K562 (cell line): ENCODE data around the gene CD82. TPM values are rescaled to one million over a fixed set of nuclear protein-coding genes. Genes with fewer than 3 reads are reported as not detected.
A peak's percentile ranks its signal among the peaks of the same experiment; 100 is the strongest.

Experiments used
- BCOR ChIP-seq: fragments of 450-650 bp; IDR thresholded peaks from 2 replicates; pipeline ENCODE4 v1.6.1; 2016
- PHB ChIP-seq: fragments of 250-450 bp; sonication (Bioruptor Pico); IDR thresholded peaks from 2 replicates; pipeline ENCODE4 v1.5.0; 2021
- POLR3A ChIP-seq: IDR thresholded peaks from 2 replicates; pipeline ENCODE4 v1.6.1; 2011; ENCODE audit warnings: borderline replicate concordance, mild to moderate bottlenecking, moderate library complexity; ENCODE audit not compliant: insufficient read length, insufficient read depth; ENCODE audit errors: extremely low read depth
- SMARCB1 ChIP-seq: IDR thresholded peaks from 2 replicates; pipeline ENCODE4 v1.6.1; 2011; ENCODE audit warnings: improper control_type of control experiment, low read depth; ENCODE audit not compliant: insufficient read length
- STAT5A ChIP-seq: IDR thresholded peaks from 2 replicates; pipeline ENCODE4 v1.6.1; 2012; ENCODE audit warnings: low read length, inconsistent platforms, borderline replicate concordance
- TAF7 ChIP-seq: fragments of 450-650 bp; IDR thresholded peaks from 2 replicates; pipeline ENCODE4 v1.6.1; 2016; ENCODE audit warnings: missing genetic modification characterization, missing compliant biosample characterization
- ZNF184 ChIP-seq: sonication (generic); formaldehyde crosslinking; IDR thresholded peaks from 2 replicates; pipeline ENCODE4 v1.5.0; 2020; ENCODE audit warnings: missing genetic modification reagents
- ZNF354B ChIP-seq: fragments of 250-450 bp; sonication (Bioruptor Pico); IDR thresholded peaks from 2 replicates; pipeline ENCODE4 v1.4.0; 2020
- polyA plus RNA-seq, 8 experiments: library from polyadenylated mRNA; depleted of rRNA in 4 of 8; stranded (reverse) in 5 of 8; unstranded in 3 of 8; fragments of >200 nt; fragmentation: Nextera tagmentation in 2 of 8; fragmentation: Illumina TruSeq in 1 of 8; extraction: Ambion mirVana in 2 of 8; extraction: Trizol in 1 of 8; gene quantifications; 2 replicates each; pipeline versions ENCODE4 v1.2.1 to v1.2.3, GENCODE V29; 2011 to 2014; ENCODE audit warnings: inconsistent platforms in 1 of 8, missing spikeins in 1 of 8
- total RNA-seq, 7 experiments: library from RNA; depleted of rRNA in 6 of 7; stranded (reverse); fragments of >200 nt in 6 of 7; fragmentation: Illumina TruSeq in 2 of 7; extraction: Trizol in 2 of 7; gene quantifications; 2 replicates each; pipeline versions ENCODE4 v1.2.1 to v1.2.3, GENCODE V29; 2011 to 2021; ENCODE audit warnings: low replicate concordance in 1 of 7
- TF ChIP-seq, protein P1 (sequence below): fragments of 200-400 bp; formaldehyde crosslinking; IDR thresholded peaks from 2 replicates; pipeline ENCODE4 v1.6.1; 2017; ENCODE audit warnings: mild to moderate bottlenecking, low read depth, low read length, moderate library complexity
- TF ChIP-seq, protein P2 (sequence below): IDR thresholded peaks from 2 replicates; pipeline ENCODE4 v1.6.1; 2012; ENCODE audit warnings: low read depth, low read length, improper control_type of control experiment, borderline replicate concordance
- TF ChIP-seq, protein P3 (sequence below): fragments of 250-450 bp; sonication (Bioruptor Pico); IDR thresholded peaks from 2 replicates; pipeline ENCODE4 v1.8.0; 2022; ENCODE audit warnings: moderate library complexity, mild to moderate bottlenecking, inconsistent platforms
- TF ChIP-seq, protein P4 (sequence below): fragments of 450-650 bp; IDR thresholded peaks from 2 replicates; pipeline ENCODE4 v1.7.1; 2018; ENCODE audit warnings: mild to moderate bottlenecking, low read depth; ENCODE audit not compliant: partially characterized antibody
- TF ChIP-seq, protein P5 (sequence below): fragments of 250-450 bp; sonication (Bioruptor Pico); IDR thresholded peaks from 2 replicates; pipeline ENCODE4 v1.8.0; 2022; ENCODE audit warnings: inconsistent platforms, mild to moderate bottlenecking, moderate library complexity, borderline replicate concordance
- TF ChIP-seq, protein P6 (sequence below): sonication (generic); formaldehyde crosslinking; IDR thresholded peaks from 2 replicates; pipeline ENCODE4 v1.8.0; 2023; ENCODE audit warnings: missing genetic modification reagents, mild to moderate bottlenecking, borderline replicate concordance

The CD82 gene
- total and polyA plus RNA-seq, 9 of the 15 experiments (the other 6 are each of a cell fraction or from before 2014, with no cell fraction given): 0.27 to 9.4 (median 3.0) TPM

DNA sequence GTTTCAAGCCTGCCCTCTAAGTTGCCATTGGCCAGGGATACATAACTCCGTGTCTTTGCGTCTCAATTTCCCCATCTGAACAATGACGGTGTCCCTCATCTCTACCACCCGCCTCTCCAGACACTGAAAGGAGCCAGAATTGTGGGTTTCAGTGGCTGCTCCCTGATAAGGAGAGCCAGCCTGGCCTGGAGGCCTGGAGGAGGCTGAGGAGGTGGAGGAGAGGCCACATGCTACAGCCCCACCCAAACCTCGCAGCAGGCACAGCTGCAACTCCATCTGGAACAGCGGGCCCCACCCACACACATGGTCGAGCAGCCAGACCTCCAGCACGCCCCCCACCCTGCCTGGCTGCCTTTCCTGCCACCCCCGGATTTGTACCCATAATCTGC, 34.4 kb upstream of the CD82 start (continued):
- TF ChIP-seq, protein P1, sequence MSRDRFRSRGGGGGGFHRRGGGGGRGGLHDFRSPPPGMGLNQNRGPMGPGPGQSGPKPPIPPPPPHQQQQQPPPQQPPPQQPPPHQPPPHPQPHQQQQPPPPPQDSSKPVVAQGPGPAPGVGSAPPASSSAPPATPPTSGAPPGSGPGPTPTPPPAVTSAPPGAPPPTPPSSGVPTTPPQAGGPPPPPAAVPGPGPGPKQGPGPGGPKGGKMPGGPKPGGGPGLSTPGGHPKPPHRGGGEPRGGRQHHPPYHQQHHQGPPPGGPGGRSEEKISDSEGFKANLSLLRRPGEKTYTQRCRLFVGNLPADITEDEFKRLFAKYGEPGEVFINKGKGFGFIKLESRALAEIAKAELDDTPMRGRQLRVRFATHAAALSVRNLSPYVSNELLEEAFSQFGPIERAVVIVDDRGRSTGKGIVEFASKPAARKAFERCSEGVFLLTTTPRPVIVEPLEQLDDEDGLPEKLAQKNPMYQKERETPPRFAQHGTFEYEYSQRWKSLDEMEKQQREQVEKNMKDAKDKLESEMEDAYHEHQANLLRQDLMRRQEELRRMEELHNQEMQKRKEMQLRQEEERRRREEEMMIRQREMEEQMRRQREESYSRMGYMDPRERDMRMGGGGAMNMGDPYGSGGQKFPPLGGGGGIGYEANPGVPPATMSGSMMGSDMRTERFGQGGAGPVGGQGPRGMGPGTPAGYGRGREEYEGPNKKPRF: no peak
- peak; percentile 74 for TF ChIP-seq STAT5A
- TF ChIP-seq SMARCB1: no peak
- 0 out of 2 replicates have a peak, but pooled peaks have one; percentile 17 for TF ChIP-seq BCOR
- no peak for TF ChIP-seq TAF7 (tag)
- TF ChIP-seq, protein P2, sequence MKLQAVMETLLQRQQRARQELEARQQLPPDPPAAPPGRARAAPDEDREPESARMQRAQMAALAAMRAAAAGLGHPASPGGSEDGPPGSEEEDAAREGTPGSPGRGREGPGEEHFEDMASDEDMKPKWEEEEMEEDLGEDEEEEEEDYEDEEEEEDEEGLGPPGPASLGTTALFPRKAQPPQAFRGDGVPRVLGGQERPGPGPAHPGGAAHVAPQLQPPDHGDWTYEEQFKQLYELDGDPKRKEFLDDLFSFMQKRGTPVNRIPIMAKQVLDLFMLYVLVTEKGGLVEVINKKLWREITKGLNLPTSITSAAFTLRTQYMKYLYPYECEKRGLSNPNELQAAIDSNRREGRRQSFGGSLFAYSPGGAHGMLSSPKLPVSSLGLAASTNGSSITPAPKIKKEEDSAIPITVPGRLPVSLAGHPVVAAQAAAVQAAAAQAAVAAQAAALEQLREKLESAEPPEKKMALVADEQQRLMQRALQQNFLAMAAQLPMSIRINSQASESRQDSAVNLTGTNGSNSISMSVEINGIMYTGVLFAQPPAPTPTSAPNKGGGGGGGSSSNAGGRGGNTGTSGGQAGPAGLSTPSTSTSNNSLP: no peak
- no peak for TF ChIP-seq ZNF354B (CRISPR knock-in tag)
- TF ChIP-seq, protein P3, sequence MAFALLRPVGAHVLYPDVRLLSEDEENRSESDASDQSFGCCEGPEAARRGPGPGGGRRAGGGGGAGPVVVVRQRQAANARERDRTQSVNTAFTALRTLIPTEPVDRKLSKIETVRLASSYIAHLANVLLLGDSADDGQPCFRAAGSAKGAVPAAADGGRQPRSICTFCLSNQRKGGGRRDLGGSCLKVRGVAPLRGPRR (CRISPR knock-in tag): no peak
- TF ChIP-seq, protein P4, sequence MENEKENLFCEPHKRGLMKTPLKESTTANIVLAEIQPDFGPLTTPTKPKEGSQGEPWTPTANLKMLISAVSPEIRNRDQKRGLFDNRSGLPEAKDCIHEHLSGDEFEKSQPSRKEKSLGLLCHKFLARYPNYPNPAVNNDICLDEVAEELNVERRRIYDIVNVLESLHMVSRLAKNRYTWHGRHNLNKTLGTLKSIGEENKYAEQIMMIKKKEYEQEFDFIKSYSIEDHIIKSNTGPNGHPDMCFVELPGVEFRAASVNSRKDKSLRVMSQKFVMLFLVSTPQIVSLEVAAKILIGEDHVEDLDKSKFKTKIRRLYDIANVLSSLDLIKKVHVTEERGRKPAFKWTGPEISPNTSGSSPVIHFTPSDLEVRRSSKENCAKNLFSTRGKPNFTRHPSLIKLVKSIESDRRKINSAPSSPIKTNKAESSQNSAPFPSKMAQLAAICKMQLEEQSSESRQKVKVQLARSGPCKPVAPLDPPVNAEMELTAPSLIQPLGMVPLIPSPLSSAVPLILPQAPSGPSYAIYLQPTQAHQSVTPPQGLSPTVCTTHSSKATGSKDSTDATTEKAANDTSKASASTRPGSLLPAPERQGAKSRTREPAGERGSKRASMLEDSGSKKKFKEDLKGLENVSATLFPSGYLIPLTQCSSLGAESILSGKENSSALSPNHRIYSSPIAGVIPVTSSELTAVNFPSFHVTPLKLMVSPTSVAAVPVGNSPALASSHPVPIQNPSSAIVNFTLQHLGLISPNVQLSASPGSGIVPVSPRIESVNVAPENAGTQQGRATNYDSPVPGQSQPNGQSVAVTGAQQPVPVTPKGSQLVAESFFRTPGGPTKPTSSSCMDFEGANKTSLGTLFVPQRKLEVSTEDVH: no peak
- TF ChIP-seq ZNF184 (CRISPR knock-in tag): no peak
- TF ChIP-seq, protein P5, sequence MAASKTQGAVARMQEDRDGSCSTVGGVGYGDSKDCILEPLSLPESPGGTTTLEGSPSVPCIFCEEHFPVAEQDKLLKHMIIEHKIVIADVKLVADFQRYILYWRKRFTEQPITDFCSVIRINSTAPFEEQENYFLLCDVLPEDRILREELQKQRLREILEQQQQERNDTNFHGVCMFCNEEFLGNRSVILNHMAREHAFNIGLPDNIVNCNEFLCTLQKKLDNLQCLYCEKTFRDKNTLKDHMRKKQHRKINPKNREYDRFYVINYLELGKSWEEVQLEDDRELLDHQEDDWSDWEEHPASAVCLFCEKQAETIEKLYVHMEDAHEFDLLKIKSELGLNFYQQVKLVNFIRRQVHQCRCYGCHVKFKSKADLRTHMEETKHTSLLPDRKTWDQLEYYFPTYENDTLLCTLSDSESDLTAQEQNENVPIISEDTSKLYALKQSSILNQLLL (CRISPR knock-in tag): no peak
- TF ChIP-seq POLR3A: no peak
- no peak for TF ChIP-seq PHB (CRISPR knock-in tag)
- TF ChIP-seq, protein P6, sequence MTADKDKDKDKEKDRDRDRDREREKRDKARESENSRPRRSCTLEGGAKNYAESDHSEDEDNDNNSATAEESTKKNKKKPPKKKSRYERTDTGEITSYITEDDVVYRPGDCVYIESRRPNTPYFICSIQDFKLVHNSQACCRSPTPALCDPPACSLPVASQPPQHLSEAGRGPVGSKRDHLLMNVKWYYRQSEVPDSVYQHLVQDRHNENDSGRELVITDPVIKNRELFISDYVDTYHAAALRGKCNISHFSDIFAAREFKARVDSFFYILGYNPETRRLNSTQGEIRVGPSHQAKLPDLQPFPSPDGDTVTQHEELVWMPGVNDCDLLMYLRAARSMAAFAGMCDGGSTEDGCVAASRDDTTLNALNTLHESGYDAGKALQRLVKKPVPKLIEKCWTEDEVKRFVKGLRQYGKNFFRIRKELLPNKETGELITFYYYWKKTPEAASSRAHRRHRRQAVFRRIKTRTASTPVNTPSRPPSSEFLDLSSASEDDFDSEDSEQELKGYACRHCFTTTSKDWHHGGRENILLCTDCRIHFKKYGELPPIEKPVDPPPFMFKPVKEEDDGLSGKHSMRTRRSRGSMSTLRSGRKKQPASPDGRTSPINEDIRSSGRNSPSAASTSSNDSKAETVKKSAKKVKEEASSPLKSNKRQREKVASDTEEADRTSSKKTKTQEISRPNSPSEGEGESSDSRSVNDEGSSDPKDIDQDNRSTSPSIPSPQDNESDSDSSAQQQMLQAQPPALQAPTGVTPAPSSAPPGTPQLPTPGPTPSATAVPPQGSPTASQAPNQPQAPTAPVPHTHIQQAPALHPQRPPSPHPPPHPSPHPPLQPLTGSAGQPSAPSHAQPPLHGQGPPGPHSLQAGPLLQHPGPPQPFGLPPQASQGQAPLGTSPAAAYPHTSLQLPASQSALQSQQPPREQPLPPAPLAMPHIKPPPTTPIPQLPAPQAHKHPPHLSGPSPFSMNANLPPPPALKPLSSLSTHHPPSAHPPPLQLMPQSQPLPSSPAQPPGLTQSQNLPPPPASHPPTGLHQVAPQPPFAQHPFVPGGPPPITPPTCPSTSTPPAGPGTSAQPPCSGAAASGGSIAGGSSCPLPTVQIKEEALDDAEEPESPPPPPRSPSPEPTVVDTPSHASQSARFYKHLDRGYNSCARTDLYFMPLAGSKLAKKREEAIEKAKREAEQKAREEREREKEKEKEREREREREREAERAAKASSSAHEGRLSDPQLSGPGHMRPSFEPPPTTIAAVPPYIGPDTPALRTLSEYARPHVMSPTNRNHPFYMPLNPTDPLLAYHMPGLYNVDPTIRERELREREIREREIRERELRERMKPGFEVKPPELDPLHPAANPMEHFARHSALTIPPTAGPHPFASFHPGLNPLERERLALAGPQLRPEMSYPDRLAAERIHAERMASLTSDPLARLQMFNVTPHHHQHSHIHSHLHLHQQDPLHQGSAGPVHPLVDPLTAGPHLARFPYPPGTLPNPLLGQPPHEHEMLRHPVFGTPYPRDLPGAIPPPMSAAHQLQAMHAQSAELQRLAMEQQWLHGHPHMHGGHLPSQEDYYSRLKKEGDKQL (CRISPR knock-in tag): no peak
